ENCODE results near the gene STARD7. TPM values are rescaled to one million over a fixed set of nuclear protein-coding genes. Genes with fewer than 3 reads are reported as not detected.

Gene STARD7
- total RNA-seq, 1 donor from 2014 or later: 80.2 TPM

- Mint-ChIP-seq H3K4me1 (ENCODE audit: unreplicated experiment) (no peaks in the 10 kb centered on the region), H3K4me3 (ENCODE audit: unreplicated experiment) (no peak overlapping the region), H3K27ac (ENCODE audit: unreplicated experiment) (no peak overlapping the region), H3K36me3 (ENCODE audit: unreplicated experiment) (no peaks in the 10 kb centered on the region), H3K27me3 (ENCODE audit: unreplicated experiment) (peaks cover 25% of the 10 kb centered on the region), H3K9me3 (ENCODE audit: unreplicated experiment) (no peaks in the 10 kb centered on the region)
- DNase-seq (ENCODE audit: extremely low spot score, unreplicated experiment): no peak
- TF ChIP-seq CTCF (IDR thresholded peaks at IDR 0.05): no peak
Observed at GRCh38 chr2:96137321-96138178, 71.1 kb downstream of the STARD7 start.

- no peaks in the 10 kb centered on the region for H3K36me3 Mint-ChIP-seq (ENCODE audit: unreplicated experiment)
- no peaks in the 10 kb centered on the region for H3K9me3 Mint-ChIP-seq (ENCODE audit: unreplicated experiment)
- no peak overlapping the region for H3K4me3 Mint-ChIP-seq (ENCODE audit: unreplicated experiment)
- no peaks in the 10 kb centered on the region for H3K4me1 Mint-ChIP-seq (ENCODE audit: unreplicated experiment)
- no peak for DNase-seq (ENCODE audit: extremely low spot score, unreplicated experiment)
- H3K27me3 Mint-ChIP-seq (ENCODE audit: unreplicated experiment): peaks cover 34% of the 10 kb centered on the region
- TF ChIP-seq CTCF (IDR thresholded peaks at IDR 0.05): no peak
- H3K27ac Mint-ChIP-seq (ENCODE audit: unreplicated experiment): no peak overlapping the region
Observed at GRCh38 chr2:96136129-96136720, 72.4 kb downstream of the STARD7 start.

- no peak overlapping the region for H3K4me3 Mint-ChIP-seq (ENCODE audit: unreplicated experiment)
- no peaks in the 10 kb centered on the region for H3K36me3 Mint-ChIP-seq (ENCODE audit: unreplicated experiment)
- H3K27ac Mint-ChIP-seq (ENCODE audit: unreplicated experiment): no peak overlapping the region
- DNase-seq (ENCODE audit: extremely low spot score, unreplicated experiment): no peak
- H3K4me1 Mint-ChIP-seq (ENCODE audit: unreplicated experiment): no peaks in the 10 kb centered on the region
- peaks cover 40% of the 10 kb centered on the region for H3K27me3 Mint-ChIP-seq (ENCODE audit: unreplicated experiment)
- H3K9me3 Mint-ChIP-seq (ENCODE audit: unreplicated experiment): no peaks in the 10 kb centered on the region
- TF ChIP-seq CTCF (IDR thresholded peaks at IDR 0.05): no peak
Observed at GRCh38 chr2:96135621-96136020, 73.0 kb downstream of the STARD7 start.

GRCh38 chr2:96135171-96135570 is 73.5 kb downstream of the STARD7 start:
- no peaks in the 10 kb centered on the region for H3K4me1 Mint-ChIP-seq (ENCODE audit: unreplicated experiment)
- H3K36me3 Mint-ChIP-seq (ENCODE audit: unreplicated experiment): no peaks in the 10 kb centered on the region
- H3K4me3 Mint-ChIP-seq (ENCODE audit: unreplicated experiment): no peak overlapping the region
- peaks cover 44% of the 10 kb centered on the region for H3K27me3 Mint-ChIP-seq (ENCODE audit: unreplicated experiment)
- no peaks in the 10 kb centered on the region for H3K9me3 Mint-ChIP-seq (ENCODE audit: unreplicated experiment)
- no peak for TF ChIP-seq CTCF (IDR thresholded peaks at IDR 0.05)
- no peak overlapping the region for H3K27ac Mint-ChIP-seq (ENCODE audit: unreplicated experiment)
- no peak for DNase-seq (ENCODE audit: extremely low spot score, unreplicated experiment)

Other genes with a start within 250 kb of the STARD7 start
- 41.7 and 45.0 TPM in 2 replicates for gene ANKRD36C, start 217.0 kb downstream of the STARD7 start, total RNA-seq
- not detected in 2 replicates for gene GPAT2, start 173.9 kb downstream of the STARD7 start, total RNA-seq
- not detected in 2 replicates for gene ADRA2B, start 92.3 kb downstream of the STARD7 start, total RNA-seq
- gene ASTL, start 70.3 kb downstream of the STARD7 start, total RNA-seq: not detected in 2 replicates
- 0.68 and 0.78 TPM in 2 replicates for gene DUSP2, start 63.4 kb downstream of the STARD7 start, total RNA-seq
- gene TMEM127, start 57.2 kb upstream of the STARD7 start, total RNA-seq: 56.3 and 61.8 TPM in 2 replicates
- 54.6 and 56.3 TPM in 2 replicates for gene CIAO1, start 57.4 kb upstream of the STARD7 start, total RNA-seq
- gene SNRNP200, start 96.7 kb upstream of the STARD7 start, total RNA-seq: 114 and 122 TPM in 2 replicates
- gene ITPRIPL1, start 116.5 kb upstream of the STARD7 start, total RNA-seq: 0.50 and 0.86 TPM in 2 replicates
- 5.9 and 7.7 TPM in 2 replicates for gene NCAPH, start 126.9 kb upstream of the STARD7 start, total RNA-seq